K562 (cell line): ENCODE results near the gene CBX2. TPM values are rescaled to one million over a fixed set of nuclear protein-coding genes. Genes with fewer than 3 reads are reported as not detected.

Source experiments
- CBFB ChIP-seq: sonication (generic); formaldehyde crosslinking; IDR thresholded peaks from 2 replicates; pipeline ENCODE4 v1.4.0; 2020; ENCODE audit warnings: mild to moderate bottlenecking, missing genetic modification reagents
- ESRRB ChIP-seq: fragments of 250-450 bp; sonication (Bioruptor Pico); IDR thresholded peaks from 2 replicates; pipeline ENCODE4 v1.5.0; 2020; ENCODE audit warnings: mild to moderate bottlenecking, moderate library complexity, borderline replicate concordance
- FOSL1 ChIP-seq: fragments of 200-800 bp; sonication (Bioruptor generic); conservative IDR thresholded peaks from 2 replicates; pipeline ENCODE4 v1.6.1; 2016; ENCODE audit warnings: missing genetic modification characterization, missing compliant biosample characterization
- FOXP1 ChIP-seq: sonication (generic); formaldehyde crosslinking; IDR thresholded peaks from 2 replicates; pipeline ENCODE4 v1.8.0; 2022; ENCODE audit warnings: mild to moderate bottlenecking, missing genetic modification reagents
- KAT7 ChIP-seq: sonication (generic); formaldehyde crosslinking; IDR thresholded peaks from 2 replicates; pipeline ENCODE4 v1.8.0; 2022; ENCODE audit warnings: missing genetic modification reagents, mild to moderate bottlenecking, borderline replicate concordance
- MTA2 ChIP-seq: fragments of 450-650 bp; IDR thresholded peaks from 2 replicates; pipeline ENCODE4 v1.6.1; 2016; ENCODE audit warnings: low read depth
- RAD21 ChIP-seq, 2 experiments: fragments of 250-450 bp in 1 of 2; fragments of 450-650 bp in 1 of 2; sonication (Bioruptor Pico) in 1 of 2; formaldehyde crosslinking in 1 of 2; IDR thresholded peaks in 1 of 2; conservative IDR thresholded peaks in 1 of 2; 2 replicates each; pipeline versions ENCODE4 v1.4.0 to v1.8.0; 2020 to 2022; ENCODE audit warnings: mild to moderate bottlenecking in 2 of 2, moderate library complexity in 1 of 2
- ZBTB1 ChIP-seq: sonication (generic); formaldehyde crosslinking; IDR thresholded peaks from 2 replicates; pipeline ENCODE4 v1.8.1; 2023; ENCODE audit warnings: missing genetic modification reagents, low read depth, mild to moderate bottlenecking, borderline replicate concordance
- ZZZ3 ChIP-seq: fragments of 450-650 bp; IDR thresholded peaks from 2 replicates; pipeline ENCODE4 v1.6.1; 2016; ENCODE audit warnings: antibody characterized with exemption, mild to moderate bottlenecking, moderate library complexity
- polyA plus RNA-seq, 8 experiments: library from polyadenylated mRNA; depleted of rRNA in 4 of 8; stranded (reverse) in 5 of 8; unstranded in 3 of 8; fragments of >200 nt; fragmentation: Nextera tagmentation in 2 of 8; fragmentation: Illumina TruSeq in 1 of 8; extraction: Ambion mirVana in 2 of 8; extraction: Trizol in 1 of 8; gene quantifications; 2 replicates each; pipeline versions ENCODE4 v1.2.1 to v1.2.3, GENCODE V29; 2011 to 2014; ENCODE audit warnings: inconsistent platforms in 1 of 8, missing spikeins in 1 of 8
- total RNA-seq, 7 experiments: library from RNA; depleted of rRNA in 6 of 7; stranded (reverse); fragments of >200 nt in 6 of 7; fragmentation: Illumina TruSeq in 2 of 7; extraction: Trizol in 2 of 7; gene quantifications; 2 replicates each; pipeline versions ENCODE4 v1.2.1 to v1.2.3, GENCODE V29; 2011 to 2021; ENCODE audit warnings: low replicate concordance in 1 of 7
- TF ChIP-seq, protein P1 (sequence below): sonication (generic); formaldehyde crosslinking; IDR thresholded peaks from 2 replicates; pipeline ENCODE4 v1.8.0; 2023; ENCODE audit warnings: mild to moderate bottlenecking, missing genetic modification reagents
- TF ChIP-seq, protein P2 (sequence below): fragments of 450-650 bp; conservative IDR thresholded peaks from 2 replicates; pipeline ENCODE4 v1.6.1; 2016; ENCODE audit warnings: missing genetic modification characterization, low read depth, mild to moderate bottlenecking, missing compliant biosample characterization, moderate library complexity
- TF ChIP-seq, protein P3 (sequence below): fragments of 250-450 bp; sonication (Bioruptor Pico); IDR thresholded peaks from 2 replicates; pipeline ENCODE4 v1.5.0; 2021
- TF ChIP-seq, protein P4 (sequence below), 2 experiments: fragments of 450-650 bp; formaldehyde crosslinking in 1 of 2; IDR thresholded peaks; 2 replicates each; pipeline versions ENCODE4 v1.4.0 to v1.6.1; 2014 to 2020; ENCODE audit warnings: mild to moderate bottlenecking in 2 of 2, borderline replicate concordance in 1 of 2, low read depth in 1 of 2

CBX2 gene
- total and polyA plus RNA-seq, 9 of the 15 experiments (the other 6 are each of a cell fraction or from before 2014, with no cell fraction given): 0.66 to 26.9 (median 13.9) TPM

DNA sequence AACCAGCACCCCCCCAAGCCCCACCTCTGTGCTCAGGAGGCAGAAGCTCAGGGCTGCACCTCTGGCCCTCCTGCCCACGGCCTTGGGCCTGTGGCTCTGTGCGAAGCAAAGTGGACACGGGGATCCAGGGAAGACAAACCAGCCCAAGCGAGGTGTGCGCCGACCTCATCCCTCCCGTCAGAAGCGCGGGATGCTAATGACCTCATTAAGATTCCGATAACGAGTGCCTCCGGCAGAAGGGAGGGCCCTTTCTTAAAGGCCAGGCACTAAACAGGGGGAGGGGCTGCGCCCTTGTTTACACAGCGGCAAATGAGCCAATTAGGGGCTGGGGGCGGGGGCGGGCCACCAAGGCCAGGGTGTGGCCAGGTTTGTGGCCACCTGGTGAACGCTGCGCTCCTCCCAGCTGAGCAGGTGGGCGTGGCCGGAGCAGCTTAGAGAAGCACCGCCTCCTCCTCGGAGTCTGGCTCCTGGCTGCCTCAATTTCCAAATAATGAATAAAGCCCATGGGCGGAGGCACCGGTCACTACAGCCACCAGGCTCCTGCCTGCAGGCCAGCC, 58.1 kb downstream of the CBX2 start (continued):
- TF ChIP-seq, protein P1, sequence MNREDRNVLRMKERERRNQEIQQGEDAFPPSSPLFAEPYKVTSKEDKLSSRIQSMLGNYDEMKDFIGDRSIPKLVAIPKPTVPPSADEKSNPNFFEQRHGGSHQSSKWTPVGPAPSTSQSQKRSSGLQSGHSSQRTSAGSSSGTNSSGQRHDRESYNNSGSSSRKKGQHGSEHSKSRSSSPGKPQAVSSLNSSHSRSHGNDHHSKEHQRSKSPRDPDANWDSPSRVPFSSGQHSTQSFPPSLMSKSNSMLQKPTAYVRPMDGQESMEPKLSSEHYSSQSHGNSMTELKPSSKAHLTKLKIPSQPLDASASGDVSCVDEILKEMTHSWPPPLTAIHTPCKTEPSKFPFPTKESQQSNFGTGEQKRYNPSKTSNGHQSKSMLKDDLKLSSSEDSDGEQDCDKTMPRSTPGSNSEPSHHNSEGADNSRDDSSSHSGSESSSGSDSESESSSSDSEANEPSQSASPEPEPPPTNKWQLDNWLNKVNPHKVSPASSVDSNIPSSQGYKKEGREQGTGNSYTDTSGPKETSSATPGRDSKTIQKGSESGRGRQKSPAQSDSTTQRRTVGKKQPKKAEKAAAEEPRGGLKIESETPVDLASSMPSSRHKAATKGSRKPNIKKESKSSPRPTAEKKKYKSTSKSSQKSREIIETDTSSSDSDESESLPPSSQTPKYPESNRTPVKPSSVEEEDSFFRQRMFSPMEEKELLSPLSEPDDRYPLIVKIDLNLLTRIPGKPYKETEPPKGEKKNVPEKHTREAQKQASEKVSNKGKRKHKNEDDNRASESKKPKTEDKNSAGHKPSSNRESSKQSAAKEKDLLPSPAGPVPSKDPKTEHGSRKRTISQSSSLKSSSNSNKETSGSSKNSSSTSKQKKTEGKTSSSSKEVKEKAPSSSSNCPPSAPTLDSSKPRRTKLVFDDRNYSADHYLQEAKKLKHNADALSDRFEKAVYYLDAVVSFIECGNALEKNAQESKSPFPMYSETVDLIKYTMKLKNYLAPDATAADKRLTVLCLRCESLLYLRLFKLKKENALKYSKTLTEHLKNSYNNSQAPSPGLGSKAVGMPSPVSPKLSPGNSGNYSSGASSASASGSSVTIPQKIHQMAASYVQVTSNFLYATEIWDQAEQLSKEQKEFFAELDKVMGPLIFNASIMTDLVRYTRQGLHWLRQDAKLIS: peak; percentile 73; the same call in 1 of the 2 replicates
- TF ChIP-seq FOSL1 (tag) (no peak), CBFB (CRISPR knock-in tag) (no peak), ZBTB1 (CRISPR knock-in tag) (peak; percentile 75; the same call in 1 of the 2 replicates), KAT7 (peak; percentile 31; the same call in 1 of the 2 replicates), FOXP1 (peak; percentile 20; the same call in 1 of the 2 replicates), ZZZ3 (no peak), ESRRB (CRISPR knock-in tag) (no peak), RAD21 (CRISPR knock-in tag; conservative IDR thresholded peaks at IDR 0.05 in 1 of 2, IDR thresholded peaks at IDR 0.05 in 1 of 2) (no peak), MTA2 (no peak)
- TF ChIP-seq, protein P2, sequence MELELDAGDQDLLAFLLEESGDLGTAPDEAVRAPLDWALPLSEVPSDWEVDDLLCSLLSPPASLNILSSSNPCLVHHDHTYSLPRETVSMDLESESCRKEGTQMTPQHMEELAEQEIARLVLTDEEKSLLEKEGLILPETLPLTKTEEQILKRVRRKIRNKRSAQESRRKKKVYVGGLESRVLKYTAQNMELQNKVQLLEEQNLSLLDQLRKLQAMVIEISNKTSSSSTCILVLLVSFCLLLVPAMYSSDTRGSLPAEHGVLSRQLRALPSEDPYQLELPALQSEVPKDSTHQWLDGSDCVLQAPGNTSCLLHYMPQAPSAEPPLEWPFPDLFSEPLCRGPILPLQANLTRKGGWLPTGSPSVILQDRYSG (tag): no peak
- TF ChIP-seq, protein P3, sequence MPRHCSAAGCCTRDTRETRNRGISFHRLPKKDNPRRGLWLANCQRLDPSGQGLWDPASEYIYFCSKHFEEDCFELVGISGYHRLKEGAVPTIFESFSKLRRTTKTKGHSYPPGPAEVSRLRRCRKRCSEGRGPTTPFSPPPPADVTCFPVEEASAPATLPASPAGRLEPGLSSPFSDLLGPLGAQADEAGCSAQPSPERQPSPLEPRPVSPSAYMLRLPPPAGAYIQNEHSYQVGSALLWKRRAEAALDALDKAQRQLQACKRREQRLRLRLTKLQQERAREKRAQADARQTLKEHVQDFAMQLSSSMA (CRISPR knock-in tag): no peak
- TF ChIP-seq, protein P4, sequence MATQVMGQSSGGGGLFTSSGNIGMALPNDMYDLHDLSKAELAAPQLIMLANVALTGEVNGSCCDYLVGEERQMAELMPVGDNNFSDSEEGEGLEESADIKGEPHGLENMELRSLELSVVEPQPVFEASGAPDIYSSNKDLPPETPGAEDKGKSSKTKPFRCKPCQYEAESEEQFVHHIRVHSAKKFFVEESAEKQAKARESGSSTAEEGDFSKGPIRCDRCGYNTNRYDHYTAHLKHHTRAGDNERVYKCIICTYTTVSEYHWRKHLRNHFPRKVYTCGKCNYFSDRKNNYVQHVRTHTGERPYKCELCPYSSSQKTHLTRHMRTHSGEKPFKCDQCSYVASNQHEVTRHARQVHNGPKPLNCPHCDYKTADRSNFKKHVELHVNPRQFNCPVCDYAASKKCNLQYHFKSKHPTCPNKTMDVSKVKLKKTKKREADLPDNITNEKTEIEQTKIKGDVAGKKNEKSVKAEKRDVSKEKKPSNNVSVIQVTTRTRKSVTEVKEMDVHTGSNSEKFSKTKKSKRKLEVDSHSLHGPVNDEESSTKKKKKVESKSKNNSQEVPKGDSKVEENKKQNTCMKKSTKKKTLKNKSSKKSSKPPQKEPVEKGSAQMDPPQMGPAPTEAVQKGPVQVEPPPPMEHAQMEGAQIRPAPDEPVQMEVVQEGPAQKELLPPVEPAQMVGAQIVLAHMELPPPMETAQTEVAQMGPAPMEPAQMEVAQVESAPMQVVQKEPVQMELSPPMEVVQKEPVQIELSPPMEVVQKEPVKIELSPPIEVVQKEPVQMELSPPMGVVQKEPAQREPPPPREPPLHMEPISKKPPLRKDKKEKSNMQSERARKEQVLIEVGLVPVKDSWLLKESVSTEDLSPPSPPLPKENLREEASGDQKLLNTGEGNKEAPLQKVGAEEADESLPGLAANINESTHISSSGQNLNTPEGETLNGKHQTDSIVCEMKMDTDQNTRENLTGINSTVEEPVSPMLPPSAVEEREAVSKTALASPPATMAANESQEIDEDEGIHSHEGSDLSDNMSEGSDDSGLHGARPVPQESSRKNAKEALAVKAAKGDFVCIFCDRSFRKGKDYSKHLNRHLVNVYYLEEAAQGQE (IDR thresholded peaks at IDR 0.05; ENCODE audit: borderline replicate concordance): no peak; the same call in 1 of the 2 replicates
- TF ChIP-seq, protein P4 (CRISPR knock-in tag; IDR thresholded peaks at IDR 0.05; ENCODE audit: low read depth): no peak
